H9 (cell line): ENCODE results near the gene BHLHA9. TPM values are rescaled to one million over a fixed set of nuclear protein-coding genes. Genes with fewer than 3 reads are reported as not detected.

Source experiments
- DNase-seq: peaks from one replicate; pipeline ENCODE4 v3.0.0-alpha.2; 2017
- H2AFZ ChIP-seq: one replicate; pipeline ENCODE4 v1.6.1; 2013; ENCODE audit warnings: mild to moderate bottlenecking, low read length, control low read depth, moderate library complexity
- H2AK5ac ChIP-seq: 2 replicates; pipeline ENCODE4 v1.6.1; 2013; ENCODE audit warnings: low read length, control low read depth, mixed read lengths; ENCODE audit not compliant: insufficient read length
- H2BK120ac ChIP-seq: one replicate; pipeline ENCODE4 v1.6.1; 2013; ENCODE audit warnings: low read depth, mild to moderate bottlenecking, low read length, control low read depth, inconsistent platforms; ENCODE audit not compliant: poor library complexity, severe bottlenecking
- H2BK12ac ChIP-seq: 2 replicates; pipeline ENCODE4 v1.6.1; 2013; ENCODE audit warnings: low read length, control low read depth, mixed read lengths, low read depth; ENCODE audit not compliant: insufficient read length
- H2BK15ac ChIP-seq: 2 replicates; pipeline ENCODE4 v1.6.1; 2013; ENCODE audit warnings: low read depth, low read length, control low read depth
- H2BK20ac ChIP-seq: one replicate; pipeline ENCODE4 v1.6.1; 2013; ENCODE audit warnings: low read depth, mild to moderate bottlenecking, low read length, control low read depth, inconsistent platforms; ENCODE audit not compliant: poor library complexity, severe bottlenecking
- H2BK5ac ChIP-seq: 2 replicates; pipeline ENCODE4 v1.6.1; 2013; ENCODE audit warnings: low read length, control low read depth, mixed read lengths; ENCODE audit not compliant: insufficient read length
- H3K14ac ChIP-seq: 2 replicates; pipeline ENCODE4 v1.6.1; 2013; ENCODE audit warnings: low read length, control low read depth; ENCODE audit not compliant: insufficient read depth
- H3K18ac ChIP-seq: 2 replicates; pipeline ENCODE4 v1.6.1; 2013; ENCODE audit warnings: low read depth, mild to moderate bottlenecking, mixed read lengths, low read length, control low read depth; ENCODE audit not compliant: insufficient read length
- H3K23ac ChIP-seq: 2 replicates; pipeline ENCODE4 v1.6.1; 2013; ENCODE audit warnings: low read length, control low read depth, mixed read lengths, low read depth; ENCODE audit not compliant: insufficient read length
- H3K23me2 ChIP-seq: 2 replicates; pipeline ENCODE4 v1.6.1; 2013; ENCODE audit warnings: low read depth, mild to moderate bottlenecking, mixed read lengths, low read length, control low read depth; ENCODE audit not compliant: insufficient read length, poor library complexity, severe bottlenecking
- H3K27ac ChIP-seq: 2 replicates; pipeline ENCODE4 v1.5.1; 2013; ENCODE audit warnings: low read length, control low read depth, mixed read lengths, low read depth; ENCODE audit not compliant: insufficient read length
- H3K27me3 ChIP-seq: 2 replicates; pipeline ENCODE4 v1.6.1; 2013; ENCODE audit warnings: low read length, control low read depth, inconsistent platforms; ENCODE audit not compliant: insufficient read depth
- H3K4ac ChIP-seq: 2 replicates; pipeline ENCODE4 v1.6.1; 2013; ENCODE audit warnings: low read depth, mild to moderate bottlenecking, control low read depth, inconsistent platforms, low read length, moderate library complexity
- H3K4me1 ChIP-seq: 2 replicates; pipeline ENCODE4 v1.6.1; 2013; ENCODE audit warnings: low read length, control low read depth, inconsistent platforms; ENCODE audit not compliant: insufficient read depth
- H3K4me2 ChIP-seq: 2 replicates; pipeline ENCODE4 v1.6.1; 2013; ENCODE audit warnings: low read length, control low read depth, mixed read lengths; ENCODE audit not compliant: insufficient read length, insufficient read depth
- H3K56ac ChIP-seq: 2 replicates; pipeline ENCODE4 v1.6.1; 2013; ENCODE audit warnings: low read depth, mild to moderate bottlenecking, mixed read lengths, low read length, control low read depth; ENCODE audit not compliant: insufficient read length
- H3K79me1 ChIP-seq: 2 replicates; pipeline ENCODE4 v1.6.1; 2013; ENCODE audit warnings: low read depth, mild to moderate bottlenecking, moderate library complexity, low read length, control low read depth, inconsistent platforms; ENCODE audit not compliant: insufficient read depth, poor library complexity, severe bottlenecking
- H3K79me2 ChIP-seq: 2 replicates; pipeline ENCODE4 v1.6.1; 2013; ENCODE audit warnings: low read length, control low read depth, inconsistent platforms; ENCODE audit not compliant: insufficient read depth
- H3K9ac ChIP-seq: 2 replicates; pipeline ENCODE4 v1.6.1; 2013; ENCODE audit warnings: low read length, control low read depth, mixed read lengths; ENCODE audit not compliant: insufficient read length; ENCODE audit errors: extremely low read depth
- H3K9me3 ChIP-seq: one replicate; pipeline ENCODE4 v1.6.1; 2013; ENCODE audit warnings: low read depth, low read length, inconsistent platforms; ENCODE audit not compliant: control insufficient read depth
- H3T11ph ChIP-seq: one replicate; pipeline ENCODE4 v1.6.1; 2013; ENCODE audit warnings: mild to moderate bottlenecking, low read length, control low read depth, inconsistent platforms
- H4K20me1 ChIP-seq: one replicate; pipeline ENCODE4 v1.6.1; 2013; ENCODE audit not compliant: control insufficient read depth, insufficient read length, insufficient read depth
- H4K5ac ChIP-seq: 2 replicates; pipeline ENCODE4 v1.6.1; 2013; ENCODE audit warnings: low read depth, mild to moderate bottlenecking, mixed read lengths, low read length, control low read depth; ENCODE audit not compliant: insufficient read length
- H4K8ac ChIP-seq: replicated peaks from 2 replicates; pipeline ENCODE4 v1.6.1; 2013; ENCODE audit warnings: low read length, control low read depth, mixed read lengths, low read depth; ENCODE audit not compliant: insufficient read length
- H4K91ac ChIP-seq: 2 replicates; pipeline ENCODE4 v1.6.1; 2013; ENCODE audit warnings: low read depth, mild to moderate bottlenecking, moderate library complexity, mixed read lengths, low read length, control low read depth; ENCODE audit not compliant: insufficient read length
- H3K27ac Mint-ChIP-seq, 3 experiments: 2 replicates in 2 of 3; 3 replicates in 1 of 3; pipeline ENCODE4 v1.8.0; 2020 to 2021; ENCODE audit warnings: mixed read lengths in 3 of 3, mild to moderate bottlenecking in 1 of 3, moderate library complexity in 1 of 3
- H3K27me3 Mint-ChIP-seq: 2 replicates; pipeline ENCODE4 v1.8.0; 2021; ENCODE audit warnings: low read depth, mild to moderate bottlenecking, moderate library complexity, mixed read lengths
- H3K36me3 Mint-ChIP-seq, 3 experiments: 2 replicates in 2 of 3; 3 replicates in 1 of 3; pipeline ENCODE4 v1.8.0; 2020 to 2021; ENCODE audit warnings: low read depth in 3 of 3, mixed read lengths in 3 of 3; ENCODE audit not compliant: insufficient read depth in 1 of 3
- H3K4me1 Mint-ChIP-seq, 2 experiments: 2 replicates each; pipeline ENCODE4 v1.8.0; 2020; ENCODE audit warnings: mixed read lengths in 2 of 2
- H3K4me3 Mint-ChIP-seq, 2 experiments: 2 replicates in 1 of 2; 3 replicates in 1 of 2; pipeline ENCODE4 v1.8.0; 2020 to 2021; ENCODE audit warnings: mild to moderate bottlenecking in 2 of 2, mixed read lengths in 2 of 2, moderate library complexity in 1 of 2
- H3K9me3 Mint-ChIP-seq, 2 experiments: 2 replicates in 1 of 2; 3 replicates in 1 of 2; pipeline ENCODE4 v1.8.0; 2020; ENCODE audit warnings: mild to moderate bottlenecking in 2 of 2, mixed read lengths in 2 of 2, moderate library complexity in 1 of 2
- CTCF ChIP-seq: fragments of 200-600 bp; sonication (generic); conservative IDR thresholded peaks from 3 replicates; pipeline ENCODE4 v1.8.0; 2021; ENCODE audit warnings: antibody characterized with exemption, mild to moderate bottlenecking
- WGBS: extraction: QIAGEN DNeasy Blood & Tissue Kit; methylation state at CpG from one replicate; pipeline ENCODE4 v1.1.7; 2013; ENCODE audit warnings: missing lambda C conversion rate, low lambda C conversion rate, mixed read lengths; ENCODE audit not compliant: insufficient read length; ENCODE audit errors: extremely low coverage; 5-methylcytosine and 5-hydroxymethylcytosine counted together
- total RNA-seq: library from RNA; stranded (reverse); gene quantifications from 2 replicates; pipeline ENCODE4 v1.2.1, GENCODE V29; 2021

BHLHA9 gene
- total RNA-seq, 1 experiment from 2014 or later = not detected

- Histone ChIP-seq H2AK5ac (no peak overlapping the region), H3K27me3 (peaks cover 30% of the 10 kb centered on the region), H2BK15ac (no peak overlapping the region), H3K79me1 (no peaks in the 10 kb centered on the region), H3K4ac (no peak overlapping the region), H4K5ac (no peak overlapping the region), H3K14ac (no peak overlapping the region), H4K91ac (no peak overlapping the region), H3K56ac (no peak overlapping the region), H4K8ac (no peak overlapping the region), H3K4me1 (no peaks in the 10 kb centered on the region), H2AFZ (no peak overlapping the region), H3K23ac (no peak overlapping the region), H4K20me1 (no peaks in the 10 kb centered on the region), H3K9ac (no peak overlapping the region), H3K9me3 (no peaks in the 10 kb centered on the region), H3T11ph (no peak overlapping the region), H3K27ac (no peak overlapping the region), H2BK5ac (no peak overlapping the region), H3K79me2 (no peaks in the 10 kb centered on the region), H3K4me2 (no peak overlapping the region), H2BK20ac (no peak overlapping the region), H3K23me2 (peaks cover 3% of the 10 kb centered on the region), H2BK120ac (no peak overlapping the region), H3K18ac (no peak overlapping the region), H2BK12ac (no peak overlapping the region)
- no peak for DNase-seq
- Mint-ChIP-seq H3K9me3 (peaks cover 8 to 9% of the 10 kb centered on the region in 2 experiments), H3K4me3 (no peak overlapping the region; a peak in 1 of 5 replicates), H3K27ac (no peak overlapping the region), H3K4me1 (peaks cover 7 to 12% of the 10 kb centered on the region in 2 experiments), H3K36me3 (peaks cover 2 to 4% (median 2%) of the 10 kb centered on the region in 3 experiments; a peak in 4 of 7 replicates), H3K27me3 (peaks cover 65% of the 10 kb centered on the region)
- TF ChIP-seq CTCF = no peak
- no CpG with 5 or more reads among the region's 8 CpGs for WGBS
These were observed 37.9 kb upstream of the BHLHA9 start for GRCh38 chr17:1232331-1232730.
